ENCODE measurements around the gene TTC28. TPM values are rescaled to one million over a fixed set of nuclear protein-coding genes. Genes with fewer than 3 reads are reported as not detected.

TTC28 gene
- total RNA-seq, 2 experiments from 2014 or later: 0.71 to 0.97 TPM

GRCh38 chr22:28014211-28015045 lies 665.2 kb downstream of the TTC28 start:
- no peaks in the 10 kb centered on the region for H3K36me3 Mint-ChIP-seq
- H3K27ac Mint-ChIP-seq: no peak overlapping the region
- no peak overlapping the region for H3K4me3 Mint-ChIP-seq
- POLR2A ChIA-PET: interaction anchor here (0.6 kb wide), 1 partner anchor 449 kb away, joined by 4 read pairs; no protein-coding TSS in a partner anchor
- no peak for DNase-seq
- no peak for ATAC-seq (ENCODE audit: low read depth)
- no peaks in the 10 kb centered on the region for H3K9me3 Mint-ChIP-seq
- peaks cover 2% of the 10 kb centered on the region for H3K27me3 Mint-ChIP-seq
- H3K4me1 Mint-ChIP-seq: peaks cover 13% of the 10 kb centered on the region

DNA sequence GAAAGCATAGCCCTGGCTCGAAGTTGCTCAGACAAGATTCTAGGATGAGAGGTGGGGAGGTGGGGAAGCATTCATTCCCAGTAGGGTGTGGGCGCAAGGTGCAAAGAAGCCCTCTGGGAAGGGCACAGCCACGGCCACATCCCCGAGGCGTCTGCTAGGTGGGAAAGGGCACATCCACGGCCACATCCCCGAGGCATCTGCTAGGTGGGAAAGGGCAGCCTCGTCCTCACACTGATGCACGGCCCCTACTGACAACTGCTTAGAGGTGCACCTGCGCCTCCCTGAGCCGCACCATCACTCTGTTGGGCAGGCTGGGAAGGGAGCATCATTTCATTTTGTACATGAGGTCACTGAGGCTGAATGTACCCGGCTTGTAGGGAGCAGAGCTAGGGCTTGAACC lies 666.0 kb downstream of the TTC28 start:
- ATAC-seq (ENCODE audit: low read depth) (no peak), DNase-seq (no peak)
- H3K4me3 Mint-ChIP-seq: no peak overlapping the region
- H3K4me1 Mint-ChIP-seq: peaks cover 6% of the 10 kb centered on the region
- no peaks in the 10 kb centered on the region for H3K36me3 Mint-ChIP-seq
- peaks cover 2% of the 10 kb centered on the region for H3K27me3 Mint-ChIP-seq
- H3K9me3 Mint-ChIP-seq: no peaks in the 10 kb centered on the region
- H3K27ac Mint-ChIP-seq: no peak overlapping the region
- POLR2A ChIA-PET: no interaction called here

GRCh38 chr22:28012832-28013460 lies 666.7 kb downstream of the TTC28 start:
- Mint-ChIP-seq H3K27me3 (peaks cover under 1% of the 10 kb centered on the region), H3K27ac (no peak overlapping the region), H3K9me3 (no peaks in the 10 kb centered on the region), H3K4me1 (peaks cover 4% of the 10 kb centered on the region), H3K4me3 (no peak overlapping the region), H3K36me3 (no peaks in the 10 kb centered on the region)
- DNase-seq: no peak
- POLR2A ChIA-PET: no interaction called here
- no peak for ATAC-seq (ENCODE audit: low read depth)

GRCh38 chr22:28009272-28009827 lies 670.3 kb downstream of the TTC28 start:
- Mint-ChIP-seq H3K27ac (no peak overlapping the region), H3K4me3 (no peak overlapping the region), H3K9me3 (no peaks in the 10 kb centered on the region), H3K36me3 (no peaks in the 10 kb centered on the region), H3K4me1 (no peaks in the 10 kb centered on the region), H3K27me3 (no peaks in the 10 kb centered on the region)
- ATAC-seq (ENCODE audit: low read depth) (peak; percentile 80), DNase-seq (peak; percentile 73)
- POLR2A ChIA-PET: no interaction called here

- no peak for ATAC-seq (ENCODE audit: low read depth)
- no peak for DNase-seq
- Mint-ChIP-seq H3K27me3 (no peaks in the 10 kb centered on the region), H3K4me3 (no peak overlapping the region), H3K4me1 (no peaks in the 10 kb centered on the region), H3K9me3 (no peaks in the 10 kb centered on the region), H3K36me3 (no peaks in the 10 kb centered on the region), H3K27ac (no peak overlapping the region)
- POLR2A ChIA-PET: no interaction called here
Measured at GRCh38 chr22:28008649-28009048, 671.0 kb downstream of the TTC28 start.

- H3K4me1 Mint-ChIP-seq: no peaks in the 10 kb centered on the region
- no peaks in the 10 kb centered on the region for H3K9me3 Mint-ChIP-seq
- ATAC-seq (ENCODE audit: low read depth) (no peak), DNase-seq (no peak)
- H3K27me3 Mint-ChIP-seq: no peaks in the 10 kb centered on the region
- no peak overlapping the region for H3K27ac Mint-ChIP-seq
- H3K36me3 Mint-ChIP-seq: no peaks in the 10 kb centered on the region
- no peak overlapping the region for H3K4me3 Mint-ChIP-seq
- POLR2A ChIA-PET: no interaction called here
Measured at GRCh38 chr22:28008056-28008455, 671.6 kb downstream of the TTC28 start.

GRCh38 chr22:28006271-28006670 lies 673.4 kb downstream of the TTC28 start:
- H3K9me3 Mint-ChIP-seq: no peaks in the 10 kb centered on the region
- no peaks in the 10 kb centered on the region for H3K27me3 Mint-ChIP-seq
- no peak overlapping the region for H3K27ac Mint-ChIP-seq
- H3K4me3 Mint-ChIP-seq: no peak overlapping the region
- ATAC-seq (ENCODE audit: low read depth) (no peak), DNase-seq (no peak)
- H3K4me1 Mint-ChIP-seq: peaks cover 1% of the 10 kb centered on the region
- POLR2A ChIA-PET: no interaction called here
- no peaks in the 10 kb centered on the region for H3K36me3 Mint-ChIP-seq

- H3K27me3 Mint-ChIP-seq: no peaks in the 10 kb centered on the region
- ATAC-seq (ENCODE audit: low read depth): no peak
- no peak overlapping the region for H3K4me3 Mint-ChIP-seq
- H3K9me3 Mint-ChIP-seq: no peaks in the 10 kb centered on the region
- H3K27ac Mint-ChIP-seq: no peak overlapping the region
- no peaks in the 10 kb centered on the region for H3K36me3 Mint-ChIP-seq
- peaks cover 1% of the 10 kb centered on the region for H3K4me1 Mint-ChIP-seq
- POLR2A ChIA-PET: no interaction called here
- no peak for DNase-seq
Measured at GRCh38 chr22:28005513-28005912, 674.1 kb downstream of the TTC28 start.

DNA sequence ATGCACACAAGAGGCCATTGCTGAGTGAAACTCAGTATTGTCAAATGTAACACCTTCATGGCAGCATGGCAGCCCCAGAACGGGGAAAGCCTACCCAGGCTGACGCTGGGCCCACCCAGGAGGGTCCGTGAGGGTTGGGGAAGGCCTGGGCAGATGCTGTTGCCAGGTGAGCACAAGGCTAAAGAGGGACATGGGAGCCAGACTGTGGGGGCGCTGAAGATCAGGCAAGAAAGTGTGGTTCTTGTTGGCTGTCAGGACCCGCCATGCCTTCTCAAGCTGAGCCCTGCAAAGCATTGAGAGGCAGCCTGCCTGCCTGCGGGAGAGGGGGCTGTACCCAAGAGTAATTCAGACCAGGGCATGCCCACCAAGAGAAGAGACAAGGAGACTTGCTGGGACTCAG lies 675.6 kb downstream of the TTC28 start:
- POLR2A ChIA-PET: no interaction called here
- no peaks in the 10 kb centered on the region for H3K36me3 Mint-ChIP-seq
- H3K27me3 Mint-ChIP-seq: no peaks in the 10 kb centered on the region
- ATAC-seq (ENCODE audit: low read depth) (no peak), DNase-seq (no peak)
- H3K27ac Mint-ChIP-seq: no peak overlapping the region
- peaks cover 1% of the 10 kb centered on the region for H3K4me1 Mint-ChIP-seq
- no peak overlapping the region for H3K4me3 Mint-ChIP-seq
- no peaks in the 10 kb centered on the region for H3K9me3 Mint-ChIP-seq

DNA sequence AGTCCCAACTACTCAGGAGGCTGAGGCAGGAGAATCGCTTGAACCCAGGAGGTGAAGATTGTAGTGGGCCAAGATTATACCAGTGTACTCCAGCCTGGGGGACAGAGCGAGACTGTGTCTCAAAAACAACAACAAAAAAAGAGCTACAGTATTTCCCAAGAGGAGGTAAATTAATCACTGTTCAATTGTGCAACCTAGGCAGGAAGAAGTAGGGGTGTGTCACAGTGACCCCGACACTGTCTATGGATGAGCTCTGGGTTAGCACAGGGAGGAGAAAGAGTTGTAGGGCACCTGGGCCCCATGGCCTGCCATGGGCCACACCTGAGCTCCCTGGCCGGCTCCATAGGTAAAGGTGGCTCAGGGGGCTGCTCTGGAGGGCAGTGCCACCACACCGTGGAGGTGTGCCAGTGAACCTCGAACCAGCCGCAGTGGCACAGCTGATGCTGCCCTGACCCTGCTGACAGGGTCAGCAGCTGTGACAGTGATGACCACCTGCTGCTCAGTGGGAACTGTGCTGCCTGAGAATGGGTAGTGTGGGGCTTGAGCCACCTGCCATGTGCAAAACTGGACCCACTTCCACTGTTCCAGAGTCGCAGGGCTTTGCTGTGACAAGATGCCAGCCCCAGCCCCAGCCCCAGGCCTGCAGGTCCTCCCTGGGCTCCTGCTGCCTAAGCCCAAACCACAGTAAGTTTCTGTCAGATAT lies 676.6 kb downstream of the TTC28 start:
- Mint-ChIP-seq H3K36me3 (no peaks in the 10 kb centered on the region), H3K4me3 (no peak overlapping the region), H3K9me3 (no peaks in the 10 kb centered on the region), H3K27me3 (no peaks in the 10 kb centered on the region), H3K4me1 (peaks cover 1% of the 10 kb centered on the region), H3K27ac (no peak overlapping the region)
- ATAC-seq (ENCODE audit: low read depth): no peak
- no peak for DNase-seq
- POLR2A ChIA-PET: no interaction called here

DNA sequence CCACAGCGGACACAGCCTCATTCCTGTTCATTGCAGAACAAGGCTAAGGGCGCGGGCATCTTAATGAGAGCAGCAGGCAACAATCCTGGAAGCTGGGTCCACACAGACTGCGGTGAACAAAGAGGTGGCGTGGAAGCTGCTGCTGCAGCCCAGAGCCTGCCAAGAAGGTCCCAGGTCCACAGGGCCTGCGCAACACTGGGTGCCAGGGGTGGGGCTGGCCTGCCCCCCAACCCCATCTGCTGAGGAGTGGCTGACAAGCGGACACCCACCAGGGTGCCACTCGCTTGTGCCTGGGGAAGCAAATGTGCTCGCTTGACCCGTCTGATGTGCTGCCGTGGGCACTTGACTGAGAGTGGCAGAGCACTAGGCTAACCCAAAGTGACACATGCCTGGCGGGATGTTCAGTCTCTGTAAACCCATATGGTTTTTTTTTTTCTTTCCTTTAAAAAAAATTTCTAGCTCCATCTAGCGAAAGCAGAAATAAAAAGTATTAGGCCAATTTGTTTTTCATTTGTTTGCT lies 677.4 kb downstream of the TTC28 start:
- no peak for DNase-seq
- Mint-ChIP-seq H3K27ac (no peak overlapping the region), H3K4me3 (no peak overlapping the region), H3K36me3 (no peaks in the 10 kb centered on the region), H3K9me3 (no peaks in the 10 kb centered on the region), H3K4me1 (peaks cover 1% of the 10 kb centered on the region), H3K27me3 (no peaks in the 10 kb centered on the region)
- ATAC-seq (ENCODE audit: low read depth): no peak
- POLR2A ChIA-PET: no interaction called here

DNA sequence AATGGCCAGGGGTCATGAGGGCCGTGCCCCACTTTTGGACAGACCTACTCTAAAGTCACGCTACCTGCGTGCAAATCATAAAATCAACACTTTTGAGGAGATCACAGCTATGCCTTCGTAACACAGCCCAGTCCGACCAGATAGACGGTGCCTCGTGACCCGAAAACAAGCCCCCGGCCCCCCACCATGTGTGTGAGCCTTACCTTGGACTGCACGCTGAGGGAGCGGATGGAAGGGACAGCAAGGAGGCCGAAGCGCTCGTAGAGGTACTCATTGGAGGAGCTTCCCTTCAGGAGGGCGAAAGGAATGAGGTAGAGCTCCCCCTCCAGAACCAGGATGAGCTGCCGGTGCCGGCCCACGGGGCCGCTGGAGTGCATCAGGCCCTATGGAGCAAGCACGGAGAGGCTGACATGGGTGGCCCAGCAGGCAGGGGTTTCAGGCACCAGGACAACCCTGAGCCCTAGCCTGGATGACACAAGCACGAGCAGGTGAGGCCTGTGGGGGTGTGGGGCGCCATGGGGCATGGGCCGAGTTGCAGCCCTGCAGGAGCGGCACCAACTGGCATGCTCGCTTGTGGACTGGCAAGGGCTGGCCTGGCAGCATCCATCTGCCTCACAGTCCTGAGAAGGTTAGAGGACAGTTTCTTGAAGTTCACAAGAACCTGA lies 678.3 kb downstream of the TTC28 start:
- ATAC-seq (ENCODE audit: low read depth) (no peak), DNase-seq (no peak)
- Mint-ChIP-seq H3K9me3 (no peaks in the 10 kb centered on the region), H3K36me3 (no peaks in the 10 kb centered on the region), H3K4me1 (peaks cover 1% of the 10 kb centered on the region), H3K27ac (no peak overlapping the region), H3K27me3 (no peaks in the 10 kb centered on the region), H3K4me3 (no peak overlapping the region)
- POLR2A ChIA-PET: no interaction called here

GRCh38 chr22:28000361-28000760 lies 679.3 kb downstream of the TTC28 start:
- H3K4me1 Mint-ChIP-seq: peaks cover 1% of the 10 kb centered on the region
- no peak overlapping the region for H3K27ac Mint-ChIP-seq
- no peak for DNase-seq
- ATAC-seq (ENCODE audit: low read depth): no peak
- no peaks in the 10 kb centered on the region for H3K9me3 Mint-ChIP-seq
- POLR2A ChIA-PET: no interaction called here
- no peaks in the 10 kb centered on the region for H3K27me3 Mint-ChIP-seq
- H3K36me3 Mint-ChIP-seq: no peaks in the 10 kb centered on the region
- no peak overlapping the region for H3K4me3 Mint-ChIP-seq

Measured in activated naive CD8-positive, alpha-beta T cell treated with anti-CD3 and anti-CD28 coated beads, Interleukin-2, amount 10 ng/mL, durations not matched to agents 7 days and 5 days (primary cell).